MCF 10A (cell line): ENCODE measurements around the gene AMMECR1. TPM values are rescaled to one million over a fixed set of nuclear protein-coding genes. Genes with fewer than 3 reads are reported as not detected.
"Not testable (repeated sequence)": the region's sequence is repeated elsewhere in the genome, so short reads cannot be mapped to it uniquely, and the experiment has no call there.

Experiments used
- BruUV-seq: library from RNA; stranded (reverse); fragments of 400-500 nt; replicated peaks from 2 replicates; lab custom pipeline; 2021; lab: Mats Ljungman, UMichigan
- CTCF ChIA-PET: fragments of 300-600 bp; sonication (Branson Sonifier 250); formaldehyde crosslinking; extraction: SDS; loops from one replicate; lab custom pipeline; 2021; ENCODE audit warnings: antibody characterized with exemption, inconsistent platforms; lab: Yijun Ruan, JAX
- POLR2A ChIA-PET: fragments of 300-600, 350-650 bp; sonication (Branson Sonifier 250); formaldehyde crosslinking; extraction: SDS; loops from one replicate; lab custom pipeline; 2020; ENCODE audit warnings: antibody characterized with exemption, inconsistent platforms; lab: Yijun Ruan, JAX
- DNase-seq: peaks from one replicate; pipeline ENCODE4 v3.0.0-alpha.2; 2018; ENCODE audit not compliant: unreplicated experiment
- H3K27ac Mint-ChIP-seq: one replicate; pipeline ENCODE4 v1.8.0; 2022; ENCODE audit warnings: mild to moderate bottlenecking, low read depth, mixed read lengths; ENCODE audit not compliant: unreplicated experiment
- H3K27me3 Mint-ChIP-seq: one replicate; pipeline ENCODE4 v1.8.0; 2022; ENCODE audit warnings: mixed read lengths; ENCODE audit not compliant: insufficient read depth, unreplicated experiment
- H3K36me3 Mint-ChIP-seq: one replicate; pipeline ENCODE4 v1.8.0; 2022; ENCODE audit warnings: mild to moderate bottlenecking, moderate library complexity, mixed read lengths; ENCODE audit not compliant: insufficient read depth, unreplicated experiment
- H3K4me1 Mint-ChIP-seq: one replicate; pipeline ENCODE4 v1.8.0; 2022; ENCODE audit warnings: mixed read lengths; ENCODE audit not compliant: insufficient read depth, unreplicated experiment
- H3K4me3 Mint-ChIP-seq: one replicate; pipeline ENCODE4 v1.8.0; 2022; ENCODE audit warnings: mild to moderate bottlenecking, moderate library complexity, mixed read lengths; ENCODE audit not compliant: unreplicated experiment
- H3K9me3 Mint-ChIP-seq: one replicate; pipeline ENCODE4 v1.8.0; 2022; ENCODE audit warnings: mixed read lengths; ENCODE audit not compliant: unreplicated experiment
- intact Hi-C: fragments of 100-400 bp; cut with micrococcal nuclease; formaldehyde crosslinking; loops from 2 replicates; pipeline ENCODE4 v1.14.1; 2022
- total RNA-seq: library from RNA; stranded (reverse); gene quantifications from 2 replicates; pipeline ENCODE4 v1.2.3, GENCODE V29; 2022
- TF ChIP-seq, protein P1 (sequence below): fragments of 200-600 bp; IDR thresholded peaks from one replicate; pipeline ENCODE4 v1.8.0; 2022; ENCODE audit warnings: antibody characterized with exemption, mild to moderate bottlenecking; ENCODE audit not compliant: unreplicated experiment

Gene AMMECR1
- total RNA-seq, 1 experiment from 2014 or later: 20.8 TPM

- DNase-seq: no peak
- Mint-ChIP-seq H3K9me3 (no peaks in the 10 kb centered on the region), H3K4me1 (peaks cover under 1% of the 10 kb centered on the region), H3K27me3 (peaks cover 12% of the 10 kb centered on the region), H3K27ac (no peak within 1 kb of the TSS), H3K36me3 (no peaks in the 10 kb centered on the region), H3K4me3 (no peak within 1 kb of the TSS)
- TF ChIP-seq, protein P1, sequence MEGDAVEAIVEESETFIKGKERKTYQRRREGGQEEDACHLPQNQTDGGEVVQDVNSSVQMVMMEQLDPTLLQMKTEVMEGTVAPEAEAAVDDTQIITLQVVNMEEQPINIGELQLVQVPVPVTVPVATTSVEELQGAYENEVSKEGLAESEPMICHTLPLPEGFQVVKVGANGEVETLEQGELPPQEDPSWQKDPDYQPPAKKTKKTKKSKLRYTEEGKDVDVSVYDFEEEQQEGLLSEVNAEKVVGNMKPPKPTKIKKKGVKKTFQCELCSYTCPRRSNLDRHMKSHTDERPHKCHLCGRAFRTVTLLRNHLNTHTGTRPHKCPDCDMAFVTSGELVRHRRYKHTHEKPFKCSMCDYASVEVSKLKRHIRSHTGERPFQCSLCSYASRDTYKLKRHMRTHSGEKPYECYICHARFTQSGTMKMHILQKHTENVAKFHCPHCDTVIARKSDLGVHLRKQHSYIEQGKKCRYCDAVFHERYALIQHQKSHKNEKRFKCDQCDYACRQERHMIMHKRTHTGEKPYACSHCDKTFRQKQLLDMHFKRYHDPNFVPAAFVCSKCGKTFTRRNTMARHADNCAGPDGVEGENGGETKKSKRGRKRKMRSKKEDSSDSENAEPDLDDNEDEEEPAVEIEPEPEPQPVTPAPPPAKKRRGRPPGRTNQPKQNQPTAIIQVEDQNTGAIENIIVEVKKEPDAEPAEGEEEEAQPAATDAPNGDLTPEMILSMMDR: no peak
- CTCF ChIA-PET: interaction anchor here (0.6 kb wide), 1 partner anchor 13 kb away, joined by 3 read pairs; no protein-coding TSS in a partner anchor
- BruUV-seq: no TSS peak
- intact Hi-C loops: no loop called here
- POLR2A ChIA-PET: interaction anchor here (1.0 kb wide), 1 partner anchor 40 kb away, joined by 4 read pairs; the partner anchor contains the start of gene AMMECR1
Measured at GRCh38 chrX:110358548-110358947, 40.7 kb upstream of the AMMECR1 start, which contains the start of gene RTL9. RTL9 (plus strand) TSS chrX:110358848; CDS start chrX:110450618, 91,770 bp downstream.

DNA sequence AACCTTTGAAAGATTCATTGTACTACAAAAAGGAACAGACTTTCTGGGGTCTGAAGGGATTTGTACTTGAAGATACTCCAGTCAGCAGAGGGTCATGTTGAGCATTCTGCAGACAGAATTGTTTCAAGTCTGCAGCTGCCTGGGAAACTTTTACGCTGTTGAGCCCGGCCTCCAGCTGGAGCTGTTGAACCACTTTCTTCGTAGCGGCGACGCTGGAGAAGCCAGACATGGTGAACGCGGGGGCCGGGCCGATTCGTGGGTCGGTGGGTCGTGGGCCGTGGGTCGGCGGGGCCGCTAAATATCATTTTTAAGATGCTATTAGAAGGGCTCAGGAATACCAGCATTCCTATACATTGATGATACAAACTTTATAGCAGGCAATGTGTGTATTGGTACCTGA, 28.8 kb upstream of the AMMECR1 start:
- Mint-ChIP-seq H3K9me3 (no peaks in the 10 kb centered on the region), H3K27me3 (peaks cover 27% of the 10 kb centered on the region), H3K4me3 (no peak overlapping the region), H3K36me3 (peaks cover 2% of the 10 kb centered on the region), H3K4me1 (no peaks in the 10 kb centered on the region), H3K27ac (no peak overlapping the region)
- ChIA-PET CTCF (no interaction called here), POLR2A (no interaction called here)
- DNase-seq: no peak
- intact Hi-C loops: no loop called here
- TF ChIP-seq, protein P1: no peak
- no TSS peak for BruUV-seq

GRCh38 chrX:110341189-110342035, 23.5 kb upstream of the AMMECR1 start:
- peak; percentile 51 for DNase-seq
- ChIA-PET POLR2A (interaction anchor here (1.2 to 1.6 kb wide), 2 partner anchors 56 to 131 kb away, joined by 3 to 4 read pairs; no protein-coding TSS in a partner anchor), CTCF (interaction anchor here (1.2 kb wide), 2 partner anchors 66 to 71 kb away, joined by 3 read pairs; no protein-coding TSS in a partner anchor)
- Mint-ChIP-seq H3K36me3 (peaks cover 4% of the 10 kb centered on the region), H3K4me3 (no peak overlapping the region), H3K4me1 (peaks cover 4% of the 10 kb centered on the region), H3K9me3 (no peaks in the 10 kb centered on the region), H3K27ac (peak overlapping the region; percentile 54), H3K27me3 (peaks cover 14% of the 10 kb centered on the region)
- intact Hi-C loops: no loop called here
- BruUV-seq: TSS peak; percentile 37
- TF ChIP-seq, protein P1: no peak

GRCh38 chrX:110338935-110339334, 21.1 kb upstream of the AMMECR1 start:
- Mint-ChIP-seq H3K4me3 (no peak overlapping the region), H3K27ac (no peak overlapping the region), H3K27me3 (peaks cover 14% of the 10 kb centered on the region), H3K36me3 (peaks cover 4% of the 10 kb centered on the region), H3K9me3 (no peaks in the 10 kb centered on the region), H3K4me1 (peaks cover 4% of the 10 kb centered on the region)
- CTCF ChIA-PET: no interaction called here
- intact Hi-C loops: no loop called here
- peak; percentile 43 for DNase-seq
- TF ChIP-seq, protein P1: no peak
- POLR2A ChIA-PET: interaction anchor here (1.0 to 1.1 kb wide), 2 partner anchors 20 to 55 kb away, joined by 4 read pairs; no protein-coding TSS in a partner anchor
- BruUV-seq: no TSS peak

DNA sequence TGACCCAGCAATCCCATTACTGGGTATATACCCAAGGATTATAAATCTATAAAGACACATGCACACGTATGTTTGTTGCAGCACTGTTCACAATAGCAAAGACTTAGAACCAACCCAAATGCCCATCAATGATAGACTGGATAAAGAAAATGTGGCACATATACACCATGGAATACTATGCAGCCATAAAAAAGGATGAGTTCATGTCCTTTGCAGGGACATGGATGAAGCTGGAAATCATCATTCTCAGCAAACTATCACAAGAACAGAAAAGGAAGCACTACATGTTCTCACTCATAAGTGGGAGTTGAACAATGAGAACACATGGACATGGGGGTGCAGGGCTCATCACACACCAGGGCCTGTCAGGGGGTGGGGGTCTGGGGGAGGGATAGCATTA, 15.6 kb upstream of the AMMECR1 start:
- CTCF ChIA-PET: interaction anchor here (0.6 kb wide), 1 partner anchor 107 kb away, joined by 4 read pairs; no protein-coding TSS in a partner anchor
- POLR2A ChIA-PET: interaction anchor here (1.6 to 2.8 kb wide), 3 partner anchors 10 to 69 kb away, joined by 4 to 30 read pairs (median 12); partner anchors contain the start of gene AMMECR1
- H3K36me3 Mint-ChIP-seq, intact Hi-C loops, DNase-seq, H3K4me3 Mint-ChIP-seq, H3K4me1 Mint-ChIP-seq, H3K27ac Mint-ChIP-seq, BruUV-seq, H3K9me3 Mint-ChIP-seq: not testable (repeated sequence)
- peaks cover 11% of the 10 kb centered on the region for H3K27me3 Mint-ChIP-seq
